HK-2 (cell line): Measurements from ENCODE around the gene FNDC10.
"Not testable (repeated sequence)": the region's sequence is repeated elsewhere in the genome, so short reads cannot be mapped to it uniquely, and the experiment has no call there.

Experiments
- DNase-seq: peaks from one replicate; pipeline ENCODE4 v3.0.0-alpha.2; 2018; ENCODE audit not compliant: unreplicated experiment

Gene FNDC10

GRCh38 chr1:1599030-1599934 lies 653 bp downstream of the FNDC10 start:
- DNase-seq, result no peak

DNA sequence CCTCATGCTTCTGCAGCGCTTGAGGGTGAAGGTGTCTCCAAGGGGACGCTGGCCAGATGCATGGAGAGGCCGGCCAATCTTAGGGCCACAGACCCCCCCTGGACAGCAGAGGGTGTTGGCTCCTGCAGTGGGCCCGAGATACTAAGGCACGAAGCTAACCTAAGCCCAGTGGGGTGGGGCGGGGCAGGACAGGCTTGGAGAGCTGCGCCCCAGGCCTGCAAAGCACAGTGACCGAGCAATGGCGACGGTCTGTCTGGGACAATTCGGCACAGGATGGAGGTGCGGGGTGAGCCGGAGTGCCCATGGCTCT lies 1.3 kb downstream of the FNDC10 start:
- DNase-seq, result no peak

DNA sequence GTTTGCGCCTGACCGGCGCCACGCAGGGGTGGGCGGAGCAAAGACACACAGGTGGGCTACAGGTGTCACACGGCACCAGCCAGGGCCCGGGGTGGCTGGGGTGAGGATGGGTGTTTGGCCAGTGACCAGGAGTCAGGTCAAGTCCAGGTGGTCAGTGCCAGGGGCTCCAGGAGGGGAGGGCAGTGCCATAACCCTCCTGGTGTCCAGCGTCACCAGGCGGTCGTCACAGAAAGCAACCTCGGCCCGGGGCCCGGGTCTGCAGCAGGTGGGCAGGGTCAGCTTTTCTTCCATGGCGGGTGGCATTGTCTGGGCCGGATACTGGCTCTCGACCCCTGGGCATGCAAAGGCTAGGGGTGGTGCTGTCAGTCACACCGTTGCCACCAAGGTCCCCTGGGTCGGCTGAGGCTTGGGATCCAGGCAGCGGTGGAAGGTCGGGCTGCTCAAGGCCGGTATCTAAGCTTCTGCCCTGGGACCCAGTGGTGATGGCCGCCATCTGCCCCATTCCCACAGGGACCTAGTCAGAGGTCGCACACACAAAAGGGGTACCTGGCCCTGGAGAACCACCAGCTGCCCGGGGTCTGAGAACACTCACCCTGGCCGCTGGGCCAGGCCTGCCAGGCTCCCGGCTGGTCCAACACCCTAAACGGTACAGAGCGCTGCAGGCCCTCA lies 1.8 kb downstream of the FNDC10 start:
- no peak for DNase-seq

DNA sequence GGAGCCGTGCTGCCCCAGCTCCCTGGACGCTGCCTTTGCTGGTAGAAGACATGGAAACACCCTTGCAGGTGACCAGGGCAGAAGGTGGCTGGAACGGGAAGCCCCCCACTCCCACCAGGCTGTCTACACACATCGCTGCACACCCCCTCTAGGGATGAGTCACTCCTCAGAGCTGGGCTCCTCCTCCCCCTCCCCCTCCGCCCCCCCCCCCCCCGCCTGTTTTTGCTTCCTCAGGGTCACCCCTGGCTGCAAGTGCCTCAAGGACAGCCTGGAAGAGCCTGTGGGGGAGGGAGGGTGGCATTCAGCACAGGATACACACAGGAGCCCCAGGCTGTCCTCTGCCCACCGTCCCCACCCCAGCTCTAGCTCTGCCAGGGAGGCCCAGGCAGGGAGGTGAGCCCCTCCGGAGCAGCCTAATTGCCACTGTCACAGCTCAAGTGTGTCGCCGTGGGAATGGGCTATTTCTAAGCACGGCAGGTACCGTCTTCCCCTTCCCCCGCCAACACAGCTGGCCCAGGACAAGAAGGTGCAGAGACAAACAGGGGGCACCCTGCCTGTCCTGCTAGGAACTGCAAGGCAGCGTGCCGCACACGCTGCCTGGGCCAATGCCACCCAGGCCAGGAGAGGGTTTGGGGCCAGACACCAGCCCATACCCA lies 2.5 kb downstream of the FNDC10 start:
- peak; percentile 32 for DNase-seq

DNA sequence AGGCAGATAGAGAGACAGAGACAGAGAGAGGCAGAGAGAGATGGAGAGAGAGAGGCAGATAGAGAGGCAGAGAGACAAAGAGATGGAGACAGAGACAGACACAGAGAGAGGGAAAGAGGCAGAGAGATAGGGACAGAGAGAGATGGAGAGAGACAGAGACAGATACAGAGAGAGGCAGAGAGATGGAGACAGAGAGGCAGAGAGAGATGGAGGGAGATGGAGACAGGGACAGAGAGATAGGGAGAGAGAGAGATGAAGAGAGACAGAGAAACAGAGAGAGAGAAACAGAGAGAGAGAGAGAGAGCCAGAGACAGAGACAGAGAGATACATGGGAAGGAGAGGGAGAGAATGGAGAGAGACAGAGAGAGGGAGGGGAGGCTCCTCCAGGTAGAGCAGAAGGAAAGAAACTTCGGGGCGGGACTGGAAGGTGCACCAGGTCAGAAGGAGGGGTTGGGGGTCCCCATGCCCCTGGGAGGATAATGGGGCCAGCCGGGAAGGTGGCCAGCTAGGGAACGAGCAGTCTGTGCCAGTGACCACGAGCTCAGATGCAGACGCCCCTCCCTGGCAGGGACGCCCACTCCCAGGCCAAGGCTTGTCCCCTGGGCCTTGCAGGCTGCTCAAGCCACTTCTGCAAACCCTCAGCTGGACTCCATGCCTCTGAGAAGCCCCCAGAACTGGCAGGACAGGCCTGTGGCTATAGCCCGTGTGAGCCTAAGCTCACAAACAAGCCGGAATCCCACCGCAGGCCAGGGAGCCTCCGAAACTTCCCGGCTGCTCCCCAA lies 3.3 kb downstream of the FNDC10 start:
- DNase-seq, result no peak

- not testable (repeated sequence) for DNase-seq
Observed at GRCh38 chr1:1595341-1595740, 4.6 kb downstream of the FNDC10 start.

GRCh38 chr1:1594602-1595260 lies 5.2 kb downstream of the FNDC10 start:
- no peak for DNase-seq

DNA sequence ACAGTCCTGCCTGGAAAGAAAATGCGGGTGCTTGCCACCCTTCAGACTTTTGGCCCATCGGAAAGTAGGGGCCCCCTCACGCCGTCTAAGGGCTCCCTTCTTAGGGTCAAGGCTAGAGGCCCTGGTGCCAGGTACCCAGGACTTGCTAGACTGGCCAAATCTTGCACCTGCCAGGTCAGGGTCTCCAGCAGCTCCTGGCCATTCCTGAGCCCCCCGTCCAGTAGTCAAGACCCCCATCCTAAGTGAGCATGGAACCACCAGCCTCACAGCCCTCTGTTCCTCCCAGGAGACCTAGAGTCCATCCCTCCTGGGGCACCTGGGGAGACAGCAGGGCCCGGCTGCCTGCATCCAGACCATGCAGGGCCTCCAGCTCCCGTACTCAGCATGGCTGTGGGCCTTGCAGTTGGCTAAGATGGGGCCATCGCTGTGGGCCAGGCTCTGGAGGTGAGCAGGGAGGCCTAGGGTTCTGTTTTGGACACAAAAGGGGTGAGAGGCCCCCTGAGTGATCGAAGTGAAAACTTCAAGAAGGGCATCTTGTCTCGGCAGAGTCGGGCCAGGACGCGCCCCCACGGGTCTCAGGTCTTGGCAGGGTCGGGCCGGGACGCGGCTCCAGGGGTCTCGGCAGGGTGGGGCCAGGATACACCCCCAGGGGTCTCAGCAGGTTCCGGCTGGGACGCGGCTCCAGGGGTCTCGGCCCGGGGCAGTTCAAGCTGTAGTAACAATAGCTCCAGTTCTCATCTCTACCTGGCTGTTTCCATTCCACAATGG lies 5.9 kb downstream of the FNDC10 start:
- no peak for DNase-seq

DNA sequence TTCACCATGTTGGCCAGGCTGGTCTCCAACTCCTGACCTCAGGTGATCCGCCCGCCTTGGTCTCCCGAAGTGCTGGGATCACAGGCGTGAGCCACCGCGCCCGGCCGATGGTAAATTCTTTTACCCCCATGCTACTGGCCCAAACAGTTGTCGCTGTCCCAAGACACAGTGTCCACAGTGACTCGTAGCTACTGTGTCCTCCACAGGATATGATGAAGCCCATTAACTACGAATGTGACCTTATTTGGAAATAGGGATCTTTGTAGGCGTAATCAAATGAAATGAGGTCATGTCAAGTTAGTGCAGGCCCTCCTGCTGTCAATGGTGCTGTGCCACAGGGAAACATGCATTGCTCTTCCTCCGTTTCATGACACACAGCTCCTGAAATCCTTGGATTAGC lies 8.5 kb downstream of the FNDC10 start:
- DNase-seq, result no peak

DNA sequence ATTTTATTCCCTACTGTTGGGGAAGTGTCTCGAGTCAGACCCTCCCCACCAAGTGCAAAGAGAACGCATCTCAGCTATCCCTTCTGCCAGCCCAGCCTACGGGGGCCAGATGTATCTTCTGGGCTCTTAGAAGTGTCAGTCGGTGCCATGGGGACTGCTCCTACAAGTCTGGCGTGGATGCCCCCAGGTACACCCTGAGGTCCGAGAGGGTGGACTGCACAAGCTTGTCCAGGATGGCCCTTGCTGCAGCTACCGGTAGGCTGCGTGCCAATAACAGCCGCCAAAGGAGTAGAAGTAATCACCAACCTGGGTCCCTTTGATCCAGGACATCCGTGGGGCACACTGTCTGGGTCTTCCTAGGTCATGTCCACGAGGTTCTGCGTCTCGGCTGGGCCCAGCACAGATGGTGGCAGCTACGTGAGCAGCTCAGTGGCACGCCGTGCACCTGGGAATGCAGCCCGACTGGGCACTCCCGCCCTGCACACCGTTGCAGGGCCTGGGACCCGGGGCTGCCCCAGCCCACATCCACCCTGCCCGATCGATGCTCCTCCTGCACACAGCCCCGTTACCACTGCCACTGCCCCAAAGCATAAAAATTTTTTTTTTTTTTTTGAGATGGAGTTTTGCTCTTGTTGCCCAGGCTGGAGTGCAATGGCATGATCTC lies 16.5 kb downstream of the FNDC10 start:
- DNase-seq, result no peak

- DNase-seq, result no peak
Observed at GRCh38 chr1:1582585-1583346, 17.2 kb downstream of the FNDC10 start.

GRCh38 chr1:1578371-1578940 lies 21.5 kb downstream of the FNDC10 start:
- no peak for DNase-seq

DNA sequence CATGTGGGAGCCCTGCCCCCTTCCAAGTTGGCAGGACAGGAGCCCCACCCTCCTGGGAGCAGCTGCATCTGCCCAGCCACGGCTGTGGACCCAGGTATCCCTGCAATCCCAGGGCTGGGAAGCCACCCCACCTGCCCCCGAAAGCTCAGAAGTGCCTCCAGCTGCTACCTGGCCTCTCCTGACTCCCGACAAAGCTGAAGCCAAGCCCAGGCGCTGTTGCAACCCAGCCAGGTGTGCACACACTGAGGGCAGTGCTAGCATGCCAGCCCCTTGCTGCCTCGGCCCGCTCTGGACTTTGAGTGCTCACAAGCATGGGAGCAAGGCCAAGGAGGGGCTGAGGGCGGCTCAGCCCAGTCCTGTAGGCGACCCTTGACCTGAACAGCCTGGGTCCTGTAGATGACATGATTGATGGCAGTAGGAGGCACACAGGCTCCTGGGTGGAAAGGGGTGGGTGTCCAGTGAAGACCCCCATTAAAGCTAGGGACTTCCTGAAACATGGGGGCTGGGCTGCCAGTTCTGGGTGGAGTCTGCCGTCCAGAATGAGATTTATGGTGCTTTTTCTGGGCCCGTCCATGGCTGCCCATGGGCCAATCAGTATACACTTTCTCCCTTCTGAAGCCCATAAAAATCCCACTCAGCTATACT lies 22.4 kb downstream of the FNDC10 start:
- no peak for DNase-seq

- peak; percentile 90 for DNase-seq
Observed at GRCh38 chr1:1574721-1575537, 25.0 kb downstream of the FNDC10 start, which contains the start of gene SSU72. SSU72 (minus strand) TSS chr1:1574863; CDS start chr1:1574557, 306 bp downstream.

GRCh38 chr1:1573843-1574720 lies 25.9 kb downstream of the FNDC10 start:
- DNase-seq, result peak; percentile 70

GRCh38 chr1:1569341-1569740 lies 30.6 kb downstream of the FNDC10 start:
- DNase-seq, result no peak

GRCh38 chr1:1567891-1568291 lies 32.0 kb downstream of the FNDC10 start:
- no peak for DNase-seq
